Measurements from ENCODE around the gene PA2G4.
"Not testable (repeated sequence)": the region's sequence is repeated elsewhere in the genome, so short reads cannot be mapped to it uniquely, and the experiment has no call there.

The PA2G4 gene

DNA sequence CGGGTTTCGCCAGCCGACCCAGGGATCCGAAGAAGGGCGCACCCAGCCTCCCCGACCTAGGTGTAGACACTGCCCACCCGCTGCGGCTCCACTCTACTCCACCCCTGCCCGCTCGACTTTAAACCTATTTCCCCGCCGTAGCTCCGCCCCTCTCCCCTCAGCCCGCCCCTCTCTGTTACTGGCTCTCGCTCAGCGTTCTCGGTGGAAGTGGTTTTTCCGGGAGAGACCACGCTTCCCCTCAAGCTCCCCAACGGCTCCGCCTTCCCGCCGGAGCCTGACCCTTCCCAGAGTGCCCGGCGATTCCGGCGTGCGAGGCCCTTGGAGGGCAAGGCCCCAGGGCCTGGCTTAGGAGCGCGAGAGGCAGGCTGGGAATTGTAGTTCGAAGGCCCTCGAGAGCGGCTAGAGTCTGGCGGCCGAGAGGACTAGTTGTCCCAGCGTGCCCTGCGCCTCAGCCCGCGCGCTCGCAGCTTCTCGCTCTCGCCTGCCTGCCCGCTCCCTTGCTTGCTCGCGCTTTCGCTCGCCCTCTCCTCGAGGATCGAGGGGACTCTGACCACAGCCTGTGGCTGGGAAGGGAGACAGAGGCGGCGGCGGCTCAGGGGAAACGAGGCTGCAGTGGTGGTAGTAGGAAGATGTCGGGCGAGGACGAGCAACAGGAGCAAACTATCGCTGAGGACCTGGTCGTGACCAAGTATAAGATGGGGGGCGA, at the start of gene PA2G4:
TSS of gene PA2G4 (plus strand) at position 451 of the 706 bp plus-strand sequence. CDS start at position 630, 179 bp downstream.
- peak; percentile 96 for DNase-seq

DNA sequence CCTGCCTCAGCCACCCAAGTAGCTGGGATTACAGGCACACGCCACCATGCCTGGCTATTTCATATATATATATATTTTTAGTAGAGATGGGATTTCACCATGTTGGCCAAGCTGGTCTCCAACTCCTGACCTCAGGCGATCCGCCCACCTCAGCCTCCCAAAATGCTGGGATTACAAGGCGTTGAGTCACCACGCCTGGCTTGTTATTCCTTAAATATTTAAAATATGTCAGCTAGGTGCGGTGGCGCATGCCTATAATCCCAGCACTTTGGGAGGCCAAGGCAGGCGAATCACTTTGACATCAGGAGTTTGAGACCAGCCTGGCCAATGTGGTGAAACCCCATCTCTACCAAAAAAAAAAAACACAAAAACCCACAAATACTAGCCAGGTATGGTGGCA, 44.4 kb upstream of the PA2G4 start:
- not testable (repeated sequence) for DNase-seq

DNA sequence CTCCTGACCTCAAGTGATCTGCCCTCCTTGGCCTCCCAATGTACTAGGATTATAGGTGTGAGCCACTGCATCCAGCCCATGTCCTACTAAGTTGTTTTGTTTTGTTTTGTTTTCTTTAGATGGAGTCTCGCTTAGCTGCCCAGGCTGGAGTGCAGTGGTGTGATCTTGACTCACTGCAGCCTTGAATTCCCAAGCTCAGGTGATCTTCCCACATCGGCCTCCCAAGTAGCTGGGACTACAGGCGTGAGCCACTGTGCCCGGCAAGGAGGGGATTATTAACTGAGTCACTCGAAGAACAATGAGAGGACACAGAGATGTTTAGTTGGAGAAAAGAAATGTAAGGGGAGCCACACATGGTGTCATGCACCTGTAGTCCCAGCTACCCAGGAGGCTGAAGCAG, 42.4 kb upstream of the PA2G4 start:
- no peak for DNase-seq

DNA sequence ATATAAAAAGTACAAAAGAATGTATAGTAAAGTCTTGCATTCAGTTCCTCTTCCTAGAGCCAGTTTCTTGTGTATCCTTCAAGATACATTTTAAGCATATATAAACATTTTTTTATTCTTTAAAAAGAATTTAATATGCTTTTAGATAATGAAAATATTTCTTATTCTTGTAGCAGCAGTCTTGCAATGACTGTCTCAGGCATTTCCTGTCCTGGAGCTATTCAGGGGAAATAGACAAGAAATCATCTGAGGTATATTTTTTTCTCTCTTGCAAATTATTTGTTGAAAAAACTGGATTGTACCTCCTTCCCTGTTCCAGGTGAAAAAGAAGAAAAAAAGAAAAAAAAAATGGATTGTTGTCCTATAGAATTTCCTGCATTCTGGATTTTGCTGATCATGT, 41.4 kb upstream of the PA2G4 start:
- DNase-seq, result no peak

DNA sequence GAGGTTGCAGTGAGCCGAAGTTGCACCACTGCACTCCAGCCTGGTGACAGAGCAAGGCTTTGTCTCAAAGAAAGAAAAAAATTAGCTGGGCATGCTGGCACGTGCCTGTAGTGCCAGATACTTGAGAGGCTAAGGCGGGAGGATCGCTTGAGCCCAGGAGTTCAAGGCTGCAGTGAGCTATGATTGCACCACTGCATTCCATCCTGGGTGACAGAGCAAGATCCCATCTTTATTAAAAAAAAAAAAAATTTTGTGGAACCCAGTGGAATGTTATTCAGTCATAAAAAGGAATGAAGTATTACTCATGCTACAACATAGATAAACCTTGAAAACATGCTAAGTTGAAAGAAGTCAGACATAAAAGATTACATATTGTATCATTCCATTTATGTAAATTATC, 32.7 kb upstream of the PA2G4 start:
- no peak for DNase-seq

DNA sequence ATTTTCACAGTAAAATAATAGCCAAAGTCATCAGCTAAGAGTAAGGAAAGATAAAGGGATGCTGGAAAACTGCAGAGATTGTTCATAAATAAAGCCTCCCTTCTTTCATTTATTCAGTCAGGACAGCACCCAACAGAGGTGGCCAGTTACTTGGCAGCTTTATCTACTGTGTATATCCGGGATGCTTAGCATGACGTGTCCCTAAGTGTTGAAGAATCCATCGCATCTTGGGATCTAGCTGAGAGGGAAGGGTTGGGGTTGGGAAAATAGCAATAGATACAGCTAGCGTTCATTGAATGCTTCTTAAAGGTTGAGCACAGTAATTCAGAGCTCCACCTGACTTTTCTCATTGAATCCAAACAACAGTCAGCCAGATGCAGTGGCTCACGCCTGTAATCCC, 30.0 kb upstream of the PA2G4 start:
- DNase-seq, result no peak

DNA sequence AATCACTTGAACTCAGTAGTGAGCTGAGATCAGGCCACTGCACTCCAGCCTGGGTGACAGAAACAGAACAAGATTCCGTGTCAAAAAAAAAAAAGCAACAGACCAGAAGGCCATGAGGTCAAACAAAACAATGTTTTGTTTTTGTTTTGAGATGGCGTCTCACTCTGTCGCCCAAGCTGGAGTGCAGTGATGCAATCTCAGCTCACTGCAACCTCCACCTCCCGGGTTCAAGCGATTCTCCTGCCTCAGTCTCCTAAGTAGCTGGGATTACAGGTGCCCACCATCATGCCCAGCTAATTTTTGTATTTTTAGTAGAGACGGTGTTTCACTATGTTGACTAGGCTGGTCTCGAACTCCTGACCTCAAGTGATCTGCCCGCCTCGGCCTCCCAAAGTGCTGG, 26.4 kb upstream of the PA2G4 start:
- DNase-seq, result not testable (repeated sequence)

DNA sequence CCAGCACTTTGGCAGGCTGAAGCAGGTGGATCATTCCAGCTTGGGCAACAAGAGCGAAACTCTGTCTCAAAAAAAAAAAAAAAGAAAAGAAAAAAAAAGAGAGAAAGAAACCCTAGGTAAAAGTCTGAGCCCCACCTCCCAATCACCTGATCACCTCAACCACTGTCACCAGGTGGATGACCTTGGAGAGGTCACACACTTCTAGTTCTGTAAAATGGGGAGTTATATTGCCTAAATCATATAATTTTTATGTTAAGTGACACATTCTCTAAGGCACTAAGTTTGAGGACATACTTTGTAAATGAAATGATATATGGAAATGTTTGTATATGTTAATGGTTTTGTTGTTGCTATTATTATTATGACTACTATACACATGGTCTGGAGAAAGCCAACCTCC, 25.9 kb upstream of the PA2G4 start:
- no peak for DNase-seq

DNA sequence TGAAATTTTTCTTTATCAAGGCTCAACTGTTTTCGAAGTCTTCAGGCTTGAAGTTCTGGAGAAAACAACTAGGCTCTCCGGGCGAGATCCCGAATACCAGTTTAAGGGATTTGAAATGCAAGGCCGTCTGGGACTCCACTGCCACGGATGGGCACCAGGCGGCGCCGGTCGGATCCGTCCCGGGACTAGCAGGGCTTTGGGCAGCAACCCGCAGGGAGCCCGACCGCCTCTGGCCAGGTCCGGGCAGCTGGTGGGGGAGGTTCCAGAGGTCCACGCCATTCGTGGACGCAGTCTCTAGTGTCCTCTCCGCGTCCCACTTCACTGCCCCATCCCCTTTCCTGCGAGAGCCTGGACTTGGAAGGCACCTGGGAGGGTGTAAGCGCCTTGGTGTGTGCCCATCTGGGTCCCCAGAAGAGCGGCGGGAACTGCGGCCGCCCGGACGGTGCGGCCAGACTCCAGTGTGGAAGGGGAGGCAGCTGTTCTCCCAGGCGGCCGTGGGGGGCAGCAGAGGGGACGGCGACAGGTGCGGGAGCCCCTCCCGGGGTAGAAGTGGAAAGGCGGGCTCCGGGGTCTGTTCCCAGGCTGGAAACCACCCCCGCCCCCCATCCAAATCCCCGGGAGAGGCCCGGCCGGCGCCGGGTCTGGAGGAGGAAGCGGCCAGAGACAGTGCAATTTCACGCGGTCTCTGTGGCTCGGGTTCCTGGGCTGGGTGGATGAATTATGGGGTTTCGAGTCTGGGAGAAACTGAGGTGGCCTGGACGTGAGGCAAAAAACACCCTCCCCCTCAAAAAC, 25.2 kb upstream of the PA2G4 start:
- DNase-seq, result peak; percentile 51

DNA sequence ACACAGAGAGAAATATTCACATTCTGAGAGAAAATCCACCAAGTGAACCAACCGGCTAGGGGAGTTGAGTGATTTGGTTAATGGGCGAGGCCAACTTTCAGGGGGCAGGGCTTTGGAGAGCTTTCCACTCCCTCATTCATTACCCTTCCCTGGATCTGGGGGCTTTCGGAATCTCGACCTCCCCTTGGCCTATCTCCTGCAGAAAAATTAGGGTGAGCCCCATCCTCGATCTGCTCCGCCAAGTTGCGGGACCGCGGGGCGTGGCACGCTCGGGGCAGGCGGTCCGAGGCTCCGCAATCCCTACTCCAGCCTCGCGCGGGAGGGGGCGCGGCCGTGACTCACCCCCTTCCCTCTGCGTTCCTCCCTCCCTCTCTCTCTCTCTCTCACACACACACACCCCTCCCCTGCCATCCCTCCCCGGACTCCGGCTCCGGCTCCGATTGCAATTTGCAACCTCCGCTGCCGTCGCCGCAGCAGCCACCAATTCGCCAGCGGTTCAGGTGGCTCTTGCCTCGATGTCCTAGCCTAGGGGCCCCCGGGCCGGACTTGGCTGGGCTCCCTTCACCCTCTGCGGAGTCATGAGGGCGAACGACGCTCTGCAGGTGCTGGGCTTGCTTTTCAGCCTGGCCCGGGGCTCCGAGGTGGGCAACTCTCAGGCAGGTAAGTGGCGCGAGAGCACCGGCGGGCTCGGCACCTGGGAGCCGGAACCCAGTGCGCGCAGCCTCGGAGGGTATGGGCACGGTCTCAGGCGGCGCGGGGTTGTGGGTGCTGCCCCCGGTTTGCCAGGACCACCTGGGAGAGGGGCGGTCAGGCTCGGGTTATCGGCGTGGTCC, 24.4 kb upstream of the PA2G4 start, which contains the start of gene ERBB3:
TSS of gene ERBB3 (plus strand) at position 443 of the 833 bp plus-strand sequence. CDS start at position 579, 136 bp downstream.
- DNase-seq, result peak; percentile 62

DNA sequence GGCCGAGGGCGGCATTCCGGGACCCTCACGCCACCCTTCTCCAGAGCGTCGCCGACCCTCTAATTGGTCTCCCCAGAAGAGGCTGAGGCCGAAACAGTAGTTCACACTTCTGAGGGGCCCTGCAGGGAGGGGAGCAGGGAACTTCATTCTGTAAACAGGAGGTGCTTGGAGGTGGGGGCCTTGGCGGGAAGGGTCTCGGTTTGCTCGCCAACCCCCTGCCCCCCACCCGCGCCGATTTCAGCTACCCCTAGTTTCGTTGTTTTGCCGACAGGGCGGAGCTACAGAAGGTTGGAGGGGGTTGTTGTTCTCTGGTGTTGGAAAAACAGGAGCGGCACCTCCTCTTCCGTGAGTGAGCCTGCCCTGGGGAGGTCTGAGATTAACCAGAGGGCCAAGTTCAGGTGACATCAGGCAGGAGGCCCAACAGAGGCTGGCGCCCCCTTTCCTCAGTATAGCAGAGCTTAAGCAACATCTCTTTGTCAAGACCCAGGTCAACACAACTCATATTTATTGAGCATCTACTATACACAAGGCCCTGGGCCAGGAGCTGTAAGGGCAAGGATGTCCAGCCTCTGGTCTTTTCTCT, 23.7 kb upstream of the PA2G4 start:
- DNase-seq, result no peak

DNA sequence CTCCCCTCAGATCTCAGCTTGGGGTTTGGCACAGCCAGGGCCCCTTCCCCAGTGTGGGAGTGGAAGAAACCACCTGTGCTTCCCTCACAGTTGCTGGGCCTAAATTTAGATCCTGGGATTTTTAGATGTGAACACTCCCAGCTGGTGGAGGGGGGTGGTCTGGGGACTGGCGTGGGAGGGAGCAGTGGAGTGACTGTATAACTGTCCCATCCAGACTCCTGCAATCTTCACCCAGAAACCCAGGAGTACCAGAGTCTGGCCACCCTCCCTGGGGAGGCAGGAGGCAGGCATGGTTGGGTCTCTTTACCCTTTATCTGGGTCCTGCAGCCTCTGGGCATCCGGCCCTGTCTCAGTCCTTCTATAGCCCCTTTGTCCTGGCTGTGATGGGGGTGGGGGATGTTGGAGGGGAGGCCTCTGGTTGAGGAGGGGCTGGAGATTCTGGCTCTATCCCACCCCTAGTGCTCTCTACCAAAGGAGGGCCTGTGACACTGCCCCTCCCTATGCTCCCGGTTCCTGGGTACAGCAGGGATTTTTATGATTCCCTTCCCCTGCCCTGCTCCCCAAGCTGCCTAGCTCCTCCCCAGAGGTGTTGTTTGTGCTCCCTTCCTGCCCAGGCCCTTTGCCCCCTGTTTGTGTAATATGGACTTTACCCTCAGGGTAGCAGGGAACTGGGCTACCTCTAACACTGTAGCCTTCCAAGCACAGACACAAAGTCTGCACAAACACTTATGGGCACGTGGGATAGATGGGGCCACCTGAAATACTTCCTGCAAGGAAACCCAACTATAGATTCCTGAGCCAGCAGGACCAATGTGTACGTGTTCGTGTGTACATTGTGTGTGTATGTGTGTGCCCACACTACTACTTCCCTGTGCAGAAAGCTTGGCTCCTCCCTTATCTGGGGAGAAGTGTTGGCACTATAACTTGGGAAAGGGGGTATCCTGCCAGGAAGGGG, 22.7 kb upstream of the PA2G4 start:
- no peak for DNase-seq

DNA sequence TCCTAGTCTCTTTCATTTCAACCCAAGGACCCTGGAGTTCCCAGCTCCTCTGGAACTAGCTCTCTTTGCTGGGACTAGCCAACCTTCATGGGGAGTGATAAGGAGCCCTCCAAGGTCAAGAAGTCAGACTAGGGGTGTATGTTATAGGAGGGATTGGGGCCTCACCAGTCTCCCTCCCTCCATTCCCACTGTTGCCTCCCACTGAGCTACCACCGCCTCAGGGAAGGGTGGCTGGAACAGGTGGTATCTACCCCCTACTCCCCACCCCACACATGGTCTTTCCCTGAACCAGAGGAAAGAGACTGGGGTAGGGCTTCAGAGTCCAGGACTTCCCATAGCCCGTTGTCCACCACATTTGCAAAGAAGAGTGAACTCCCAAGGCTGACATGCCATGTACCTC, 22.0 kb upstream of the PA2G4 start:
- DNase-seq, result no peak

DNA sequence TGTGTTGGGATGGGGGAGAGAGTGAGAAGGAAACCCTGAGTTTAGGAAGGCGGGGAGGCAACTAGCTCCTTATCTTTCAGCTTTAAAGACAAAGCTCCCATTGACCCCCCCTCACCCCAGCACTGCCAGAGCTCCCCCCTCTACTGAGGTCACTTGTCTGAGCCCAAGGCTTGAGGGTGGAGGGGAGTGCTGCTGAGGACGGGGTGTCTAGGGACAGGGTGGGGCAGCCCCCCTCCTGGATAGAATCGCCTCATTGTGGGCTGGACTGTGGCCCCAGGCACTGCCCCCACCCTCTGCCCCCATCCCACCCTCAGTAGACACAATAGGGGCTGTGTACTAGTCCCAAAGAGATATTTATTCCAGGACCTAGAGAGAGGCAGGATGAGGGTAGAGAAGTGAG, 21.4 kb upstream of the PA2G4 start:
- DNase-seq, result no peak

DNA sequence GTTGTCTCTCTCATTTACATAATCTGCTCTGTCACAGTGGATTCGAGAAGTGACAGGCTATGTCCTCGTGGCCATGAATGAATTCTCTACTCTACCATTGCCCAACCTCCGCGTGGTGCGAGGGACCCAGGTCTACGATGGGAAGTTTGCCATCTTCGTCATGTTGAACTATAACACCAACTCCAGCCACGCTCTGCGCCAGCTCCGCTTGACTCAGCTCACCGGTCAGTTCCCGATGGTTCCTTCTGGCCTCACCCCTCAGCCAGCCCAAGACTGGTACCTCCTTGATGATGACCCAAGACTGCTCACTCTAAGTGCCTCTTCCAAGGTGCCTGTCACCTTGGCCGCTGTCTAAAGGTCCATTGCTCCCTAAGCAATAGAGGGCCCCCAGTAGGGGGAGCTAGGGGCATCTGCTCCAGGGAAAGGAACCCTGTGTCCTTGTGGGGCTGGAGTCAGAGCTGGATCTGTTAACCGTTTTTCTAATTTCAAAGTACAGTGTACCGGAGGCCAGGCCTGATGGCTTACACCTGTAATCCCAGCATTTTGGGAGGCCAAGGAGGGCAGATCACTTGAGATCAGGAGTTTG, 19.3 kb upstream of the PA2G4 start:
- no peak for DNase-seq

DNA sequence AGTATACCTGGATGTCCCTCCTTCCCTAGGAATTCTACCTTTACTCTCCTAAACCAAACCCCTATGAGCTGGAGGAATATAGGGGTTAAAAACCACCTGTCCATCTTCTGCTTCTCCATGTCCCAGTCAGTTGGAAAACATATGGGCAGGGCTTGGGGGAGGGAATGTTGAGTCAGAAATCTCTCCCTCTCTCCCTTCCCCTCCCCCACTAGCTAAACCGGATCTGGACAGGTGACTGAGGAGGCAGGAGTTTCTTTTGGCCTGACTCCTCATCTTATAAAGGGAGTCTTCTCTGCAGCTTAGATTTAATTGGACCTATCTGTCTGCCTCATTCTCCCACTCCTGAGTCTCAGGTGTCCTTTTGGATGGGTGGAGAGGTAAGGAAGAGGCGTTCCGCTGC, 18.3 kb upstream of the PA2G4 start:
- no peak for DNase-seq

DNA sequence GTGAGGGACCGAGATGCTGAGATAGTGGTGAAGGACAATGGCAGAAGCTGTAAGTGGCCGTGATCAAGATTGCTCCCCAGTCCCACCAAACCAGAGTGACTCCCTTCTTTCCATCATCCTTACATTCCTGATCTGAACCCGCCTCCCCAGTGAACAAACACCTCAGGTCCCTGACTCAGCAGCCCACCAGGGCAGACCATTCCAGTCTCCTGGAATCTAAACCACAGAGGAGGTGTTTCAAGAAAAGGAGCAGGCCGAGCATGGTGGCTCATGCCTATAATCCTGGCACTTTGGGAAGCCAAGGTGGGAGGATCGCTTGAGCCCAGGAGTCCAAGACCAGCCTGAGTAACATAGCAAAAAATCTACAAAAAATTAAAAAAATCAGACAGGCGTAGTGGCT, 17.8 kb upstream of the PA2G4 start:
- DNase-seq, result no peak

DNA sequence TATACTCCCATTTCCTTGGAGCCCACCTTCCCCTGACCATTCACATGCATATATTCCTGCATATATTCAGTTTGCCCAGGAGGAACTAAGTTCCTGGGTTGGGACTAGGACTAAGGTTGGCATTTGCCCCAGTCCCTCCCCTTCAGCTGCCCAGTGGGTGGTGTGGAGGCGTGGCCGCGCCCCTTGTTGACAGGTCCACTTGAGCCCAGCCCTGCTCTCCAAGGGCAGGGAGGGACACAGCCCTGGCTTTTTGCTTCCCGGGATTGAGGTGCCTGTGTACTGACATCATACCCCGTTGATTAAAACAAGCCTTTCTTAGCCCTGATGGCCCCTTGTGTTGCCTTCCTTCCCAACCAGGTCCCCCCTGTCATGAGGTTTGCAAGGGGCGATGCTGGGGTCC, 17.1 kb upstream of the PA2G4 start:
- no peak for DNase-seq

DNA sequence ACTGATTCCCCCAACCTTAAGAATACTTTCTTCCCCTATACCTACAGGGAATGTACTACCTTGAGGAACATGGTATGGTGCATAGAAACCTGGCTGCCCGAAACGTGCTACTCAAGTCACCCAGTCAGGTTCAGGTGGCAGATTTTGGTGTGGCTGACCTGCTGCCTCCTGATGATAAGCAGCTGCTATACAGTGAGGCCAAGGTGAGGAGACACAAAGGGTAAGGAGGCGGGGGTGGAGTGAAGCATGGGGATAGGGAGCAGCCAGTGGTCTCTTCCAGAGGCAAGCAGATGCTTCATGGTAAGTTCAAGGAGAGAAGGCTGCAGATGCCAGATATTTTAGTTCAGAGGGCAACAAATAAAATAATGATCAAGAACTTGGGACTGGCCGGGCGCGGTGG, 6.6 kb upstream of the PA2G4 start:
- DNase-seq, result no peak

DNA sequence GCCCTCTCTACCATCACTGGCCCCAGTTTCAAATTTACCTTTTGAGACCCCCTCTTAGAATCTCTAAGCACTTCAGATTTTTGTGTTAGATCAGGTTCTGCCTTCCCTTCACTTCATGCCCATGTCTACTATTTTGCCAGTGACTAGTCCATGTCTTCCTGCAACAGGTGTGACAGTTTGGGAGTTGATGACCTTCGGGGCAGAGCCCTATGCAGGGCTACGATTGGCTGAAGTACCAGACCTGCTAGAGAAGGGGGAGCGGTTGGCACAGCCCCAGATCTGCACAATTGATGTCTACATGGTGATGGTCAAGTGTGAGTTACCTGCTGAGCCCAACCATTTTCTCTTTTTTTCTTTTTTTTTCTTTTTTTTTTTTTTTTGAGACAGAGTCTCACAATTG, 5.8 kb upstream of the PA2G4 start:
- DNase-seq, result no peak

DNA sequence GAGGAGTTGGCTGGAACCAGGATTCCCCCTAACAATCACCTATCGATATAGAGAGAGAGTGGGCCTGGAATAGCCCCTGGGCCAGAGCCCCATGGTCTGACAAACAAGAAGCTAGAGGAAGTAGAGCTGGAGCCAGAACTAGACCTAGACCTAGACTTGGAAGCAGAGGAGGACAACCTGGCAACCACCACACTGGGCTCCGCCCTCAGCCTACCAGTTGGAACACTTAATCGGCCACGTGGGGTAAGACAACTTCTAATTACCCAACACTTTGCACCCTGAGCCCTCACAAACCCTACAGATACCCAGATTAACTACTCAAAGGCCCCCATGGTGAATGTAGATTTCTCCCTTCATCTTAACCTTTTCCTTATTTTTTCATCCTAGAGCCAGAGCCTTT, 4.6 kb upstream of the PA2G4 start:
- DNase-seq, result no peak

DNA sequence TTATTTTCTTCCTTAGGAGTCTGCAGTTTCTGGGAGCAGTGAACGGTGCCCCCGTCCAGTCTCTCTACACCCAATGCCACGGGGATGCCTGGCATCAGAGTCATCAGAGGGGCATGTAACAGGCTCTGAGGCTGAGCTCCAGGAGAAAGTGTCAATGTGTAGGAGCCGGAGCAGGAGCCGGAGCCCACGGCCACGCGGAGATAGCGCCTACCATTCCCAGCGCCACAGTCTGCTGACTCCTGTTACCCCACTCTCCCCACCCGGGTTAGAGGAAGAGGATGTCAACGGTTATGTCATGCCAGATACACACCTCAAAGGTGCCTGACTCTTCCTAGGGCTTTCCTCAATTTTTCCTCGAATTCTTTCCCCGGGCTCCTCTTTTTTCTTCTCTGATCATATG, 3.3 kb upstream of the PA2G4 start:
- DNase-seq, result no peak

Measured in stimulated activated CD4-positive, alpha-beta T cell treated with anti-CD3 and anti-CD28 coated beads, Interleukin-12 subunit alpha, Interleukin-12 subunit beta, amount 100 ng/mL, for 4 hours (primary cell).